GM12878 (cell line): ENCODE measurements around the gene SCUBE3. TPM values are rescaled to one million over a fixed set of nuclear protein-coding genes. Genes with fewer than 3 reads are reported as not detected.

Experiments used
- ATAC-seq: fragments of 200-7000 bp; cut with Tn5 transposase; 3 replicates; pipeline ENCODE4 v1.9.1; 2020; ENCODE audit warnings: mild to moderate bottlenecking, moderate library complexity
- BruUV-seq: library from RNA; stranded (reverse); fragments of 400-500 nt; replicated peaks from 2 replicates; lab custom pipeline; 2021; lab: Mats Ljungman, UMichigan
- CTCF ChIA-PET: fragments of 300-600 bp; sonication (Branson Sonifier 250); formaldehyde crosslinking; extraction: SDS; loops from one replicate; lab custom pipeline; 2021; ENCODE audit warnings: inconsistent platforms; lab: Yijun Ruan, JAX
- POLR2A ChIA-PET: fragments of 350-600 bp; formaldehyde crosslinking; extraction: SDS; loops from one replicate; lab custom pipeline; 2021; ENCODE audit warnings: inconsistent platforms; lab: Charles Lee
- RAD21 ChIA-PET: fragments of 300-600 bp; sonication (Branson Sonifier 250); formaldehyde crosslinking; loops from one replicate; lab custom pipeline; 2023; ENCODE audit warnings: antibody characterized with exemption; ENCODE audit not compliant: unreplicated experiment; lab: Charles Lee
- SMC1A ChIA-PET: fragments of 300-600 bp; sonication (Branson Sonifier 250); formaldehyde crosslinking; loops from one replicate; lab custom pipeline; 2023; ENCODE audit not compliant: unreplicated experiment, uncharacterized antibody; lab: Charles Lee
- DNase-seq: peaks from one replicate; pipeline ENCODE4 v3.0.0-alpha.2; 2011; ENCODE audit warnings: low read depth, low spot score
- FAIRE-seq: peaks from 3 replicates; lab custom pipeline; 2011; peaks lifted over from hg19 to GRCh38; lab: Jason Lieb, UNC
- H2AFZ ChIP-seq: 2 replicates; pipeline ENCODE4 v1.6.0; 2011; ENCODE audit warnings: low read depth, low read length, control low read depth; ENCODE audit not compliant: control insufficient read depth
- H3K27ac ChIP-seq: 2 replicates; pipeline ENCODE4 v1.5.1; 2011; ENCODE audit warnings: control low read depth; ENCODE audit not compliant: control insufficient read depth, insufficient read depth
- H3K27me3 ChIP-seq, 2 experiments: replicated peaks in 1 of 2; 2 replicates each; pipeline versions ENCODE4 v1.6.0 to v1.6.1; 2011; ENCODE audit warnings: low read length in 1 of 2; ENCODE audit not compliant: control insufficient read depth in 2 of 2, insufficient read depth in 2 of 2
- H3K36me3 ChIP-seq, 2 experiments: 2 replicates each; pipeline ENCODE4 v1.5.1; 2011; ENCODE audit warnings: low read length in 1 of 2; ENCODE audit not compliant: control insufficient read depth in 2 of 2, insufficient read depth in 2 of 2
- H3K4me1 ChIP-seq: 2 replicates; pipeline ENCODE4 v1.6.1; 2011; ENCODE audit warnings: mild to moderate bottlenecking, low read length, moderate library complexity, mixed read lengths; ENCODE audit not compliant: control insufficient read depth, insufficient read depth
- H3K4me2 ChIP-seq: 2 replicates; pipeline ENCODE4 v1.6.0; 2011; ENCODE audit warnings: control low read depth; ENCODE audit not compliant: control insufficient read depth, insufficient read depth
- H3K4me3 ChIP-seq: fragments of 200-600 bp; sonication (generic); 2 replicates; pipeline ENCODE4 v1.5.1; 2016
- H3K79me2 ChIP-seq: 2 replicates; pipeline ENCODE4 v1.6.0; 2011; ENCODE audit warnings: low read length; ENCODE audit not compliant: control insufficient read depth, insufficient read depth
- H3K9ac ChIP-seq: 2 replicates; pipeline ENCODE4 v1.8.0; 2011; ENCODE audit warnings: low read length, control low read depth, mixed read lengths; ENCODE audit not compliant: control insufficient read depth, insufficient read depth
- H3K9me3 ChIP-seq: replicated peaks from 3 replicates; pipeline ENCODE4 v1.5.1; 2011; ENCODE audit warnings: mild to moderate bottlenecking, low read length; ENCODE audit not compliant: control insufficient read depth, insufficient read depth
- H4K20me1 ChIP-seq: 2 replicates; pipeline ENCODE4 v1.6.0; 2011; ENCODE audit not compliant: control insufficient read depth, insufficient read depth
- BCL11A ChIP-seq: IDR thresholded peaks from 2 replicates; pipeline ENCODE4 v1.6.1; 2011; ENCODE audit warnings: low read depth, low read length
- CREB1 ChIP-seq: IDR thresholded peaks from 2 replicates; pipeline ENCODE4 v1.6.1; 2012; ENCODE audit warnings: low read depth, mild to moderate bottlenecking, inconsistent platforms
- IKZF1 ChIP-seq: fragments of 450-650 bp; conservative IDR thresholded peaks from 2 replicates; pipeline ENCODE4 v1.6.1; 2017; ENCODE audit warnings: antibody characterized with exemption, mild to moderate bottlenecking
- NFIC ChIP-seq: IDR thresholded peaks from 2 replicates; pipeline ENCODE4 v1.6.1; 2012; ENCODE audit warnings: low read depth, mild to moderate bottlenecking, inconsistent platforms, low read length, moderate library complexity
- SMAD1 ChIP-seq: fragments of 450-650 bp; IDR thresholded peaks from 2 replicates; pipeline ENCODE4 v1.6.1; 2018; ENCODE audit warnings: mild to moderate bottlenecking, low read depth; ENCODE audit not compliant: partially characterized antibody
- SMARCA5 ChIP-seq: fragments of 450-650 bp; IDR thresholded peaks from 2 replicates; pipeline ENCODE4 v1.6.1; 2017; ENCODE audit warnings: mild to moderate bottlenecking
- ZNF274 ChIP-seq: IDR thresholded peaks from one replicate; pipeline ENCODE4 v1.8.0; 2011; ENCODE audit not compliant: insufficient read length, insufficient read depth
- WGBS: methylation state at CpG from one replicate; pipeline ENCODE4 v1.1.6; 2016; ENCODE audit warnings: low lambda C conversion rate; ENCODE audit not compliant: insufficient replicate concordance, insufficient coverage; ENCODE audit errors: missing lambda C conversion rate; 5-methylcytosine and 5-hydroxymethylcytosine counted together
- in situ Hi-C: fragments of 300-500 bp; cut with MboI; formaldehyde crosslinking; loops from 9 replicates; pipeline ENCODE4 v1.14.3; 2018; ENCODE audit warnings: mixed read lengths
- intact Hi-C: fragments of 100-400 bp; cut with micrococcal nuclease; formaldehyde crosslinking; loops from one replicate; pipeline ENCODE4 v1.14.2; 2022; ENCODE audit not compliant: unreplicated experiment
- polyA plus RNA-seq, 11 experiments: library from polyadenylated mRNA; depleted of rRNA in 4 of 11; unstranded in 6 of 11; stranded (reverse) in 5 of 11; fragments of >200 nt; fragmentation: Nextera tagmentation in 4 of 11; fragmentation: Illumina TruSeq in 1 of 11; extraction: Ambion mirVana in 4 of 11; extraction: Trizol in 1 of 11; gene quantifications; 1 replicate in 1 of 11; 2 replicates in 10 of 11; pipeline versions ENCODE4 v1.2.1 to v1.2.3, GENCODE V29; 2011 to 2016; ENCODE audit warnings: inconsistent platforms in 2 of 11, missing spikeins in 2 of 11, low read depth in 1 of 11
- total RNA-seq, 4 experiments: library from RNA; depleted of rRNA in 3 of 4; stranded (reverse); fragments of >200 nt in 3 of 4; fragmentation: Illumina TruSeq in 1 of 4; extraction: Trizol in 1 of 4; gene quantifications; 2 replicates each; pipeline versions ENCODE4 v1.2.1 to v1.2.3, GENCODE V29; 2013 to 2021
- TF ChIP-seq, protein P1 (sequence below): fragments of 450-650 bp; IDR thresholded peaks from 2 replicates; pipeline ENCODE4 v1.6.1; 2017; ENCODE audit warnings: low read depth, mild to moderate bottlenecking, moderate library complexity
- TF ChIP-seq, protein P2 (sequence below): fragments of 150-350 bp; IDR thresholded peaks from 2 replicates; pipeline ENCODE4 v1.6.1; 2016; ENCODE audit warnings: low read depth, low read length
- TF ChIP-seq, protein P3 (sequence below): IDR thresholded peaks from 2 replicates; pipeline ENCODE4 v1.6.1; 2012; ENCODE audit warnings: improper control_type of control experiment, low read depth, low read length; ENCODE audit not compliant: insufficient replicate concordance
- TF ChIP-seq, protein P4 (sequence below): IDR thresholded peaks from 2 replicates; pipeline ENCODE4 v1.6.1; 2011; ENCODE audit warnings: low read depth, mild to moderate bottlenecking, low read length, moderate library complexity, borderline replicate concordance; ENCODE audit errors: extremely low read depth
- TF ChIP-seq, protein P5 (sequence below): IDR thresholded peaks from 2 replicates; pipeline ENCODE4 v1.6.1; 2011; ENCODE audit warnings: borderline replicate concordance, low read depth, mild to moderate bottlenecking, moderate library complexity, mixed read lengths, low read length; ENCODE audit not compliant: insufficient read depth; ENCODE audit errors: extremely low read length

The SCUBE3 gene
- total and polyA plus RNA-seq, 10 of the 15 experiments (the other 5 are each of a cell fraction or from before 2014, with no cell fraction given) = under 0.01 to 0.20 (median 0.07) TPM; not detected in 4

DNA sequence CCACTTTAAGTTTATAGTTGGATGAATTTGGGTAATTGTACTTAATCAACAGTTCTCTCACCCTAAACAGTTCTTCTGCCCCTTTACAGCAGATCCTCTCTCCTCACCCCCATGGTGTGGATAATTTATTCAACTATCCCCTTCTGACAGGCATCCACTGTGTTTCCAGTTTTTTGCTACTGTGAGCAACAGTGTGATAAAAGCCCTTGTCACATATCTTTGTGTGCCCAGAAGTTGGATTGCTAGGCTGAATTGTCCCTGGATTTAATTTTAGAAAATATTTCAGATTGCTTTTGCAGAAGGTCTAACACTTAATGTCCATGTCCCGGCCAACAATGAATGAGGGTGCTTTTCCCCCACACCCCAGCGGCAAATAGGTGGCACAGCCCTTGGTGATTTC, 30.5 kb upstream of the SCUBE3 start:
- CTCF ChIA-PET = interaction anchor here (1.5 kb wide), 2 partner anchors 18 to 37 kb away, joined by 4 to 5 read pairs; no protein-coding TSS in a partner anchor

More for the DNA sequence above, 30.5 kb upstream of the SCUBE3 start:
- no peak for DNase-seq
- Histone ChIP-seq H3K9me3 (no peaks in the 10 kb centered on the region), H3K9ac (no peak overlapping the region), H3K27ac (no peak overlapping the region), H3K4me1 (peaks cover 14% of the 10 kb centered on the region), H3K27me3 (no peaks in the 10 kb centered on the region), H3K36me3 (no peaks in the 10 kb centered on the region), H3K79me2 (no peaks in the 10 kb centered on the region), H2AFZ (no peak overlapping the region), H3K4me2 (no peak overlapping the region), H3K4me3 (no peak overlapping the region), H4K20me1 (no peaks in the 10 kb centered on the region)
- 86% methylated on average over 2 of the region's 2 CpGs for WGBS
- intact Hi-C loops (no loop called here), in situ Hi-C loops (no loop called here)
- POLR2A ChIA-PET = no interaction called here
- RAD21 ChIA-PET = no interaction called here
- TF ChIP-seq, protein P1, sequence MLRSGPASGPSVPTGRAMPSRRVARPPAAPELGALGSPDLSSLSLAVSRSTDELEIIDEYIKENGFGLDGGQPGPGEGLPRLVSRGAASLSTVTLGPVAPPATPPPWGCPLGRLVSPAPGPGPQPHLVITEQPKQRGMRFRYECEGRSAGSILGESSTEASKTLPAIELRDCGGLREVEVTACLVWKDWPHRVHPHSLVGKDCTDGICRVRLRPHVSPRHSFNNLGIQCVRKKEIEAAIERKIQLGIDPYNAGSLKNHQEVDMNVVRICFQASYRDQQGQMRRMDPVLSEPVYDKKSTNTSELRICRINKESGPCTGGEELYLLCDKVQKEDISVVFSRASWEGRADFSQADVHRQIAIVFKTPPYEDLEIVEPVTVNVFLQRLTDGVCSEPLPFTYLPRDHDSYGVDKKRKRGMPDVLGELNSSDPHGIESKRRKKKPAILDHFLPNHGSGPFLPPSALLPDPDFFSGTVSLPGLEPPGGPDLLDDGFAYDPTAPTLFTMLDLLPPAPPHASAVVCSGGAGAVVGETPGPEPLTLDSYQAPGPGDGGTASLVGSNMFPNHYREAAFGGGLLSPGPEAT = no peak
- TF ChIP-seq BCL11A = no peak
- no peak for TF ChIP-seq IKZF1
- TF ChIP-seq CREB1 = no peak
- TF ChIP-seq ZNF274 = no peak
- TF ChIP-seq, protein P2, sequence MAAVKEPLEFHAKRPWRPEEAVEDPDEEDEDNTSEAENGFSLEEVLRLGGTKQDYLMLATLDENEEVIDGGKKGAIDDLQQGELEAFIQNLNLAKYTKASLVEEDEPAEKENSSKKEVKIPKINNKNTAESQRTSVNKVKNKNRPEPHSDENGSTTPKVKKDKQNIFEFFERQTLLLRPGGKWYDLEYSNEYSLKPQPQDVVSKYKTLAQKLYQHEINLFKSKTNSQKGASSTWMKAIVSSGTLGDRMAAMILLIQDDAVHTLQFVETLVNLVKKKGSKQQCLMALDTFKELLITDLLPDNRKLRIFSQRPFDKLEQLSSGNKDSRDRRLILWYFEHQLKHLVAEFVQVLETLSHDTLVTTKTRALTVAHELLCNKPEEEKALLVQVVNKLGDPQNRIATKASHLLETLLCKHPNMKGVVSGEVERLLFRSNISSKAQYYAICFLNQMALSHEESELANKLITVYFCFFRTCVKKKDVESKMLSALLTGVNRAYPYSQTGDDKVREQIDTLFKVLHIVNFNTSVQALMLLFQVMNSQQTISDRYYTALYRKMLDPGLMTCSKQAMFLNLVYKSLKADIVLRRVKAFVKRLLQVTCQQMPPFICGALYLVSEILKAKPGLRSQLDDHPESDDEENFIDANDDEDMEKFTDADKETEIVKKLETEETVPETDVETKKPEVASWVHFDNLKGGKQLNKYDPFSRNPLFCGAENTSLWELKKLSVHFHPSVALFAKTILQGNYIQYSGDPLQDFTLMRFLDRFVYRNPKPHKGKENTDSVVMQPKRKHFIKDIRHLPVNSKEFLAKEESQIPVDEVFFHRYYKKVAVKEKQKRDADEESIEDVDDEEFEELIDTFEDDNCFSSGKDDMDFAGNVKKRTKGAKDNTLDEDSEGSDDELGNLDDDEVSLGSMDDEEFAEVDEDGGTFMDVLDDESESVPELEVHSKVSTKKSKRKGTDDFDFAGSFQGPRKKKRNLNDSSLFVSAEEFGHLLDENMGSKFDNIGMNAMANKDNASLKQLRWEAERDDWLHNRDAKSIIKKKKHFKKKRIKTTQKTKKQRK = no peak
- TF ChIP-seq NFIC = no peak
- no peak for TF ChIP-seq SMARCA5
- TF ChIP-seq, protein P3, sequence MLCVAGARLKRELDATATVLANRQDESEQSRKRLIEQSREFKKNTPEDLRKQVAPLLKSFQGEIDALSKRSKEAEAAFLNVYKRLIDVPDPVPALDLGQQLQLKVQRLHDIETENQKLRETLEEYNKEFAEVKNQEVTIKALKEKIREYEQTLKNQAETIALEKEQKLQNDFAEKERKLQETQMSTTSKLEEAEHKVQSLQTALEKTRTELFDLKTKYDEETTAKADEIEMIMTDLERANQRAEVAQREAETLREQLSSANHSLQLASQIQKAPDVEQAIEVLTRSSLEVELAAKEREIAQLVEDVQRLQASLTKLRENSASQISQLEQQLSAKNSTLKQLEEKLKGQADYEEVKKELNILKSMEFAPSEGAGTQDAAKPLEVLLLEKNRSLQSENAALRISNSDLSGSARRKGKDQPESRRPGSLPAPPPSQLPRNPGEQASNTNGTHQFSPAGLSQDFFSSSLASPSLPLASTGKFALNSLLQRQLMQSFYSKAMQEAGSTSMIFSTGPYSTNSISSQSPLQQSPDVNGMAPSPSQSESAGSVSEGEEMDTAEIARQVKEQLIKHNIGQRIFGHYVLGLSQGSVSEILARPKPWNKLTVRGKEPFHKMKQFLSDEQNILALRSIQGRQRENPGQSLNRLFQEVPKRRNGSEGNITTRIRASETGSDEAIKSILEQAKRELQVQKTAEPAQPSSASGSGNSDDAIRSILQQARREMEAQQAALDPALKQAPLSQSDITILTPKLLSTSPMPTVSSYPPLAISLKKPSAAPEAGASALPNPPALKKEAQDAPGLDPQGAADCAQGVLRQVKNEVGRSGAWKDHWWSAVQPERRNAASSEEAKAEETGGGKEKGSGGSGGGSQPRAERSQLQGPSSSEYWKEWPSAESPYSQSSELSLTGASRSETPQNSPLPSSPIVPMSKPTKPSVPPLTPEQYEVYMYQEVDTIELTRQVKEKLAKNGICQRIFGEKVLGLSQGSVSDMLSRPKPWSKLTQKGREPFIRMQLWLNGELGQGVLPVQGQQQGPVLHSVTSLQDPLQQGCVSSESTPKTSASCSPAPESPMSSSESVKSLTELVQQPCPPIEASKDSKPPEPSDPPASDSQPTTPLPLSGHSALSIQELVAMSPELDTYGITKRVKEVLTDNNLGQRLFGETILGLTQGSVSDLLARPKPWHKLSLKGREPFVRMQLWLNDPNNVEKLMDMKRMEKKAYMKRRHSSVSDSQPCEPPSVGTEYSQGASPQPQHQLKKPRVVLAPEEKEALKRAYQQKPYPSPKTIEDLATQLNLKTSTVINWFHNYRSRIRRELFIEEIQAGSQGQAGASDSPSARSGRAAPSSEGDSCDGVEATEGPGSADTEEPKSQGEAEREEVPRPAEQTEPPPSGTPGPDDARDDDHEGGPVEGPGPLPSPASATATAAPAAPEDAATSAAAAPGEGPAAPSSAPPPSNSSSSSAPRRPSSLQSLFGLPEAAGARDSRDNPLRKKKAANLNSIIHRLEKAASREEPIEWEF = no peak
- TF ChIP-seq, protein P4, sequence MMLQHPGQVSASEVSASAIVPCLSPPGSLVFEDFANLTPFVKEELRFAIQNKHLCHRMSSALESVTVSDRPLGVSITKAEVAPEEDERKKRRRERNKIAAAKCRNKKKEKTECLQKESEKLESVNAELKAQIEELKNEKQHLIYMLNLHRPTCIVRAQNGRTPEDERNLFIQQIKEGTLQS = no peak
- no peak for TF ChIP-seq SMAD1
- TF ChIP-seq, protein P5, sequence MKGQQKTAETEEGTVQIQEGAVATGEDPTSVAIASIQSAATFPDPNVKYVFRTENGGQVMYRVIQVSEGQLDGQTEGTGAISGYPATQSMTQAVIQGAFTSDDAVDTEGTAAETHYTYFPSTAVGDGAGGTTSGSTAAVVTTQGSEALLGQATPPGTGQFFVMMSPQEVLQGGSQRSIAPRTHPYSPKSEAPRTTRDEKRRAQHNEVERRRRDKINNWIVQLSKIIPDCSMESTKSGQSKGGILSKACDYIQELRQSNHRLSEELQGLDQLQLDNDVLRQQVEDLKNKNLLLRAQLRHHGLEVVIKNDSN = no peak
- FAIRE-seq = no peak
- BruUV-seq = no TSS peak
- no peak for ATAC-seq
- SMC1A ChIA-PET = no interaction called here
